ENCODE data around the gene AP5S1. TPM values are rescaled to one million over a fixed set of nuclear protein-coding genes. Genes with fewer than 3 reads are reported as not detected.

AP5S1 gene
- polyA plus RNA-seq, 1 experiment, result 7.8 TPM

- peaks cover 6% of the 10 kb centered on the region for H3K9me3 ChIP-seq (ENCODE audit: control insufficient read depth, insufficient read depth, low read length)
- DNase-seq (ENCODE audit: low read depth, low spot score), result no peak
Observed at GRCh38 chr20:3864518-3864917, 44.2 kb downstream of the AP5S1 start.

GRCh38 chr20:3865152-3865886, 45.0 kb downstream of the AP5S1 start:
- no peak for TF ChIP-seq CTCF (IDR thresholded peaks at IDR 0.05; ENCODE audit: low read depth, low read length)
- POLR2A ChIA-PET, result interaction anchor here (0.6 kb wide), 1 partner anchor 11 kb away, joined by 3 read pairs; no protein-coding TSS in a partner anchor
- Histone ChIP-seq H3K4me3 (ENCODE audit: low read depth, low read length) (no peak overlapping the region), H3K27me3 (ENCODE audit: control insufficient read depth, insufficient read depth, low read length) (no peaks in the 10 kb centered on the region), H3K9me3 (ENCODE audit: control insufficient read depth, insufficient read depth, low read length) (peaks cover 6% of the 10 kb centered on the region), H3K27ac (ENCODE audit: low read depth, low read length) (no peak overlapping the region)
- CTCF ChIA-PET, result no interaction called here
- DNase-seq (ENCODE audit: low read depth, low spot score), result no peak

More at GRCh38 chr20:3864518-3864917, 44.2 kb downstream of the AP5S1 start:
- H3K27ac ChIP-seq (ENCODE audit: low read depth, low read length), result no peak overlapping the region
- CTCF ChIA-PET, result no interaction called here
- no peak for TF ChIP-seq CTCF (IDR thresholded peaks at IDR 0.05; ENCODE audit: low read depth, low read length)
- H3K4me3 ChIP-seq (ENCODE audit: low read depth, low read length), result no peak overlapping the region
- H3K27me3 ChIP-seq (ENCODE audit: control insufficient read depth, insufficient read depth, low read length), result no peaks in the 10 kb centered on the region
- POLR2A ChIA-PET, result no interaction called here

- Histone ChIP-seq H3K4me3 (ENCODE audit: low read depth, low read length) (no peak overlapping the region), H3K27ac (ENCODE audit: low read depth, low read length) (no peak overlapping the region), H3K27me3 (ENCODE audit: control insufficient read depth, insufficient read depth, low read length) (no peaks in the 10 kb centered on the region), H3K9me3 (ENCODE audit: control insufficient read depth, insufficient read depth, low read length) (peaks cover 6% of the 10 kb centered on the region)
- TF ChIP-seq CTCF (IDR thresholded peaks at IDR 0.05; ENCODE audit: low read depth, low read length), result no peak
- DNase-seq (ENCODE audit: low read depth, low spot score), result no peak
- CTCF ChIA-PET, result interaction anchor here (2.4 kb wide), 1 partner anchor 11 kb away, joined by 7 read pairs; no protein-coding TSS in a partner anchor
- POLR2A ChIA-PET, result no interaction called here
Observed at GRCh38 chr20:3865887-3866407, 45.6 kb downstream of the AP5S1 start.

- CTCF ChIA-PET, result interaction anchor here (0.5 to 2.4 kb wide), 2 partner anchors 11 to 225 kb away, joined by 3 to 7 read pairs; no protein-coding TSS in a partner anchor
Observed at GRCh38 chr20:3866464-3866863, 46.1 kb downstream of the AP5S1 start.

More at GRCh38 chr20:3866464-3866863, 46.1 kb downstream of the AP5S1 start:
- POLR2A ChIA-PET, result interaction anchor here (1.2 kb wide), 1 partner anchor 9 kb away, joined by 3 read pairs; no protein-coding TSS in a partner anchor
- DNase-seq (ENCODE audit: low read depth, low spot score), result no peak
- Histone ChIP-seq H3K9me3 (ENCODE audit: control insufficient read depth, insufficient read depth, low read length) (peaks cover 6% of the 10 kb centered on the region), H3K27me3 (ENCODE audit: control insufficient read depth, insufficient read depth, low read length) (no peaks in the 10 kb centered on the region), H3K27ac (ENCODE audit: low read depth, low read length) (no peak overlapping the region), H3K4me3 (ENCODE audit: low read depth, low read length) (no peak overlapping the region)
- no peak for TF ChIP-seq CTCF (IDR thresholded peaks at IDR 0.05; ENCODE audit: low read depth, low read length)

All from AG04450 (cell line).